ENCODE results near the gene RRP8.

The RRP8 gene

DNA sequence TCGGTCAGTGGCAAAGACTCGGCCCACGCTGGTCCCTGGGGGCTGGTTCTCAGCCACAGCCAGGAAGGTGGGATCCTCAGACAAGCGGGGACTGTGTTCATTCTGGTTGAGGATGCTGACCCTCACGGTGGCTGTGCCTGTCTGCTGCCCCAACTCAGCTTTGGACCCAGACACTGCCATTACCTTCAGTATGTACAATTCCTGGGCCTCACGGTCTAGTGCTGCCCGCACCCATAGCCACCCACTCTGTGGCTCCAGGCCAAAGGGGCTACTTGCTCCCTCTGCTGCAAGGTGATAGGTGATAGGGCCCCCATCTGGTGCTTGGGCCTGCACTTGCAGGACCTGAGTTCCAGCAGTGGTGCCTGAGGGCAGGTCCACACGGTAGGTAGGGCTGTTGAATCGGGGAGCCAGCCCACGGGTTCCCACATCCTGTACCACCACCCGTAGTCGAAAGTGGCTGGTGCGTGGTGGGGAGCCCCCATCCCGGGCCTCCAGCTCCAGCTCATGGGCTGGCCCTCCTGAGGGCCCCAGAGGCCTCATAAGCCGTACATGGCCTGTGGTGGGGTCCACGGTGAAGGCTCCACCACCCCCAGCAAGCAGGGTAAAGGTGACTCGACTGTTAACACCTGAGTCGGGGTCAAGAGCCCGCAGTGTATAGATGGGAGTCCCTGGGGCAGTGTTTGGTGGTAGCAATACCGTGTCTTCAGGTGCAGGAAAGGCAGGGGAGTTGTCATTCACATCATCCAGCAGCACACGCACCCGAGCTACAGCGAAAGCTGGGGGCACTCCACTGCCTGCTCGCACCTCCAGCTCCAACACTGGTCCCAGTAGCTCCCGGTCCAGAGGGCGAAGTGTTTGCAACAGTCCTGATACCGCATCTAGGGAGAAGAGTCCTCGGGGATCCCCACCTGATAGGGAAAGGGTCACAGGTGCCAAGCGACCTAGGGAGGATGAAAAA, 29.0 kb upstream of the RRP8 start:
- no peak for DNase-seq

DNA sequence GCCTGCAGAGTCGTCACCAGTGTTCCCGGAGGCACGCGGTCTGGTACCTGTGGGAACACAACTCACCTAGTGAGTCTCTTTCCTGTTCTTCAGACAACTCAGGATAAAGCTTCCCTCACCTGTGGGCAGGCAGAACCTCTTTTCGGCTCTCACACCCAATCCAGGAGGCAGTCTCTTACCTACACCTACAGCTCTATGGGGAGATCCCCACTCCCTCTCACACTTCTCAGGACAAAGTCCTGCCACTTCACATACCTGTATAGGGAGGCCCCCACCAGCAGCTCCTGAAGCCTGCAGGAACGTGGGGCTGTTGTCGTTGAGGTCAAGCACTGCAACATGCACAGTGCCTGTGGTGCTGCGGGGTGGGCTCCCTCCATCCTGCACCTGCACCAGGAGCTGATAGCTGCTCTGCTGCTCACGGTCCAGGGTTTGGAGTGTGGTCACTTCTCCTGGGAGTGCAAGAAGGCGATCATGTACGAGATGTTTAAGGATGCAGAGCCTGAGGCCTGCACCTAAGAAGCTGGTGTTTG, 28.0 kb upstream of the RRP8 start:
- DNase-seq: no peak

DNA sequence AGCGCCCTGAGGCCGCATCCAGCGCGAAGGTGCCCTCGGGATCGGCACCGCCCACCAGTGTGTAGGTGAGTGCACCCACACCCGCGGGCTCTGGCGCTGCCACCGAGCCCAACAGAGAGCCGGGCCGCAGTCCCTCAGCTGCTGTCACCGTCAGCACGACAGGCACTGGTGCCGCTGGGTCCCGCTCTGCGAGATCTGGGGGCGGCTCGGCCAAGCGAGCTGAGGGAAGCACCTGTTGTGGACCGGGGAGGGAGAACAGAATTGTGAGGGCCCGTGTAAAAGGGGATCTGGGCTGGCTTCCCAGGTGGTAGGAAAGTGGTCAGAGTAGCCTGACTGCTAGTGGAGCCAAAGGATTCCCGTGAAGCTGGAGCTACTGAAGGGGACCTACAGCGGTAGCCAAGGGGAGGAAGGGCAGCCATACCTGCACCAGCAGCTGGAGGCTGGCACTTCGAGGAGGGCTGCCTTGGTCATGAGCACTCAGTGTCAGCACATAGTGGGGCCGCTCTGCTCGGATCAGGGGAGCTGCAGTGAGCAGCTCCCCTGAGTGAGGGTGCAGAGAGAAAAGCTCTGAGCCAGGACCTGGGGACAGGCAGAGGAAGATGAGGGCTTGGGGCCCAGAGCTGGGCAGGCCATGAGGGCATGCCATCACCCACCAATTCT, 27.3 kb upstream of the RRP8 start:
- DNase-seq: no peak

DNA sequence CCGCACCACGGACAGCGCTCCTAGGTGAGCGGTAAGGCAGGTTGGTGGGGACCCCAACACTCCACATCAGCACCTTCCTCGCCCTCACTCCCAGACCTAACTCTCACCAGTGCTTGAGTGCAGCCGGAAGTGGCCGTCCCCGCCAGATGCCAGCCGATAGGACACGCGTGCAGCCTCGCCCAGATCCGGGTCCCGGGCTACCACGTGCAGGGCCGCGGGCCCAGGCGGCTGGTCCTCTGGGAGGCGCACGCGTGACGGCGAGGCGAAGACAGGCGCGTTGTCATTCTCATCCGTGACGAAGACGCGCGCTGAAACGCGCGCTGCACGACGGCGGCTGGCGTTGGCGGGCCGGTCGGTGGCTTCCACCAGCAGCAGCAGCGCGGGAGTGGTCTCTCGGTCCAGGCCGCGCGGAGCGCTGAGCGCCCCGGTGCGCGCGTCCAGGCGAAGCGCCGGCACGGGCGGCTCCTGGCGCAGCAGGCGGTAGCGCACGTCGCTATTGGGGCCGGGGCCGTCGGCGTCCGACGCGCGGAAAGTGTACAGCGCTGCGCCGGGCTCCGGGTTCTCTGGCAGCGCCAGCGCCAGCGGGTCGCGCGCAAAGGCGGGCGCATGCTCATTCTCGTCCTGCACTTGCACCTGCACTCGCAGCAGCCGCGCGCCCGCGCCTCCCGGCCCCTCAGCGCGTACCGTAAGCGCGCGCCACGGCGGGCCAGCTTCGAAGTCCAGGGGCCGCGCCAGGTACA, 26.6 kb upstream of the RRP8 start:
- DNase-seq: no peak

DNA sequence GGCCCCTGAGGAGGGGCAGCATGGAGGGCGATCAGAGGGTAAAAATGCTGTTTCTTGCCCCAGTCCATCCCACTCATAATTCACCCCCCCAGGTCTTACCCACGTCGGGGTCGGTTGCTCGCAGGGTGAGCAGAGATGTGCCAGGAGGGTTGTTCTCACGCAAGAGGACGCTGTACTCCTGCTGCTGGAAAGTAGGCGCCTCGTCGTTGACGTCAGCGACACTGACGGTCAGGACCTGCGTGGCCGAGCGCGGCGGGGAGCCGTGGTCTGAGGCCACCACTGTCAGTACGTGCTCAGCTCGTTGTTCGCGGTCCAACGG, 26.1 kb upstream of the RRP8 start:
- no peak for DNase-seq

DNA sequence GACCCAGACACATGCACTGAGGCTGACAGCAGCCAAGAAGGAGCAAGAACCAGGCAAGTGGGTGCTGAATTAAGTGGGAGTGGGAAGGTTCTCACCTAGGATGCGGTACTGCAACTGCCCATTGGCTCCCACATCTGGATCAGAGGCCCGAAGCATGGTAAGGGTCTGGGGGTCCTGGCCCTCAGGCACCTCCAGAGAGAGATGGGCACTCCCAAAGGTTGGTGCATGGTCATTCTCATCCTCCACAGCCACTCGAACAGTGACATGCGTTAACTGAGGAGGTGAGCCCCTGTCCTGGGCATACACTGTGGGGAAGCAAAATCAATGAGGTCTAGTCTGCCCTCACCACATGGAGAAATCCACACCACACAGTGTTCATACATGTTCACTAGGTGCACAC, 25.1 kb upstream of the RRP8 start:
- DNase-seq: no peak

DNA sequence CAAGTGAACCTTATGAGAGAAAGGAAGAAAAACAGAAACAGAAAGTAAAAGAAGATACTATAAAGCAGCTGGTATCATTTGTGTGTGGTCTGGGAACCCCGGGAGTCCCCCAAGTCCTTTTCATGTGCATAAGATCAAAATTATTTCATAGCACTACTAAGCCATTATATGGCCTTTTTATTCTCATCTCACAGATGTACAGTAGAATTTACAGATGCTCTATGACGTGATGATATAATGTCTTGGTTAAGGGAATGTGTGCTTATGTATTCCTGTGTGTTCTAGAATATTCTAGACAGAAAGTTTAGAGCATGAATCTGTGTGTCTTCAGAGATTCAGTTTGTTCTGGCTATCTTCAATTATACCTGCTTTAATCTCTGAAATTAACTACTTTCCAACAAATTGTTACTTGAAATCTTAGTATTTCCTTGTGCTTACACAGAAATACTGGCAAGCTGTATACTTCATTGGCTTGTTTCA, 24.4 kb upstream of the RRP8 start:
- no peak for DNase-seq

DNA sequence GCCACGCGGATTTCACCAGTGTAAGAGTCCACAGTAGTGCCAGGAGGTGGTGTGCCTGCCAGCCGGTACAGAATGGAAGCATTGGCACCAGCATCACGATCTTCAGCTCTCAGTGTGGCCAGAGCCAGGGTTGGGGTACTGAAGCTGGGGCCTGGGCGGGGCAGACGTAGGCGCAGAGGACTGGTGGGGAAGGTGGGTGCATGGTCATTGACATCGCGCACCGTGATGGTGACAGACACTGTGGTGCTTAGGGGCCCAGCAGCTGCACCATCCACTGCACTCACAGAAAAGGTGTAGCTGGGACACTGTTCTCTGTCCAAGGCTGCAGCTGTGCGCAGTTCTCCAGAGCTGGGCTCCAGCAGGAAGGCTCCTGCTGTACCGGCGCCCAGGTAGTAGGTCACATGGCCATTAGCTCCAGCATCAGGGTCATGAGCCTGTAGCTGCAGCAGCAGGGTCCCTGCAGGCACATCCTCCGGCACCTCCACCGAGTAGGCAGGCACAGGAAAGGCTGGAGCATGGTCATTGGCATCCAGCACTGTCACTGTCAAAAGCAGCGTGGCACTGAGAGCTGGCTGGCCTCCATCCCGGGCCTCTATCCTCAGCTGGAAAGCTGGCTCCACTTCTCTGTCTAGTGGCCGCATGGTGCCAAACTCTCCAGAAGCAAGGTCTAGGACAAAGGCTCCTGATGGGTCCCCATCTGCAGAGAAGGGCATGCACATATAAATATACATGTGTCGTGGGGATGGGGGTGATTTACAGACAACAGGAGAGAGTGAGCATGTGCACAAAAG, 23.8 kb upstream of the RRP8 start:
- no peak for DNase-seq

DNA sequence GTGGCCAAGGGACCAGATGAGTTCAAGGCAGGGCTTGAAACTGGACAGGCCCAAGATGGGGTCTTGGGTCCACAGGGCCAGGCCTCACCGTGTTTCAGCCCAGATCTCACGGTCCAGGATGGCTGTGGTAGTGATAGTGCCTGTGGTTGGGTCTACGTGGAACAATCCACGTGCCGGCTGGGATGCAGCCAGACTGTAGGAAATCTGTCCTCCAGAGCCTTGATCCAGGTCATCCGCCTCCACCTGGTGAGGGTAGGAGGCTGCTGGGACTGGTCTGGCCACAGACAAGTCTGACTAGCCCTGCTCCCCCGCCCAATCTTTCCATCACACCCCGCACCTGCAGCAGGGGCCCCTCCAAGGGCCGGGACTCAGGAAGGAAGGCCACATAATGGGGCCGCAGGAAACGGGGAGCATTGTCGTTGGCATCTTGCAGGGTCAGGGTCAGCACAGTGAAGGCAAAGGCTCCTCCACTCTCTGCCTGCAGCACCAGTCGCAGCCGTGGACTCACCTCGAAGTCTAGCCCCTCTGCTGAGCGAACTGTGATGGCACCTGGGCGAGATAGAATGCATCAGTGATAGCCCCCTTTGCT, 22.5 kb upstream of the RRP8 start:
- DNase-seq: no peak

DNA sequence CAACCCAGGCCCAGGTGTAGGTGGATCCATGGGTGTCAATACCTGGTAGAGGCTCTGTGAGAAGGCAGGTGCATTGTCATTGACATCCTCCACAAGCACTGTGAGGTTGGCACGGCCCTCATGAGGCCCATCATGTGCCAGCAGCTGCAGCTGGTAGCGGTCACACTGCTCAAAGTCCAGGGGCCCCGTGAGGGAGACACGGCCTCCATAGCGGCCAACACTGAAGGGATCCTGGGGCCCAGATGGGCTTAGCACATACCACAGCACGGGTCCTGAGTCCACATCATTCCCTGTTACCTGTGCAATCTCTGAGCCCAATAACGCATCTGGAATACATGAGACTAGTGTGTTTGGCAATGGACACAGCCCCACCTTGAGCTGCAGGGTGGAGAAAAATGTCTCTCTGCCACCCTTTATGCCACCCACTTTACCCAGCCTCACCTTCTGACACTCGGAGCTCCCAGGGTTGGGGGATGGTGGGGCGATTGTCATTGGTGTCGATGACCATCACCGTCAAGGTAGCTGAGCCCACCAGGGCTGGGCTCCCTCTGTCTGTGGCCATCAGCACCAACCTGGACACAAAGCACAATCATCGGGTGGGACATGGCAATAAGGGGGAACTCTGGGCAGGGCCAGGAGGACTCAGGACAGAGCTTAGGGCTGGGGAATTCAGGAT, 21.9 kb upstream of the RRP8 start:
- no peak for DNase-seq

DNA sequence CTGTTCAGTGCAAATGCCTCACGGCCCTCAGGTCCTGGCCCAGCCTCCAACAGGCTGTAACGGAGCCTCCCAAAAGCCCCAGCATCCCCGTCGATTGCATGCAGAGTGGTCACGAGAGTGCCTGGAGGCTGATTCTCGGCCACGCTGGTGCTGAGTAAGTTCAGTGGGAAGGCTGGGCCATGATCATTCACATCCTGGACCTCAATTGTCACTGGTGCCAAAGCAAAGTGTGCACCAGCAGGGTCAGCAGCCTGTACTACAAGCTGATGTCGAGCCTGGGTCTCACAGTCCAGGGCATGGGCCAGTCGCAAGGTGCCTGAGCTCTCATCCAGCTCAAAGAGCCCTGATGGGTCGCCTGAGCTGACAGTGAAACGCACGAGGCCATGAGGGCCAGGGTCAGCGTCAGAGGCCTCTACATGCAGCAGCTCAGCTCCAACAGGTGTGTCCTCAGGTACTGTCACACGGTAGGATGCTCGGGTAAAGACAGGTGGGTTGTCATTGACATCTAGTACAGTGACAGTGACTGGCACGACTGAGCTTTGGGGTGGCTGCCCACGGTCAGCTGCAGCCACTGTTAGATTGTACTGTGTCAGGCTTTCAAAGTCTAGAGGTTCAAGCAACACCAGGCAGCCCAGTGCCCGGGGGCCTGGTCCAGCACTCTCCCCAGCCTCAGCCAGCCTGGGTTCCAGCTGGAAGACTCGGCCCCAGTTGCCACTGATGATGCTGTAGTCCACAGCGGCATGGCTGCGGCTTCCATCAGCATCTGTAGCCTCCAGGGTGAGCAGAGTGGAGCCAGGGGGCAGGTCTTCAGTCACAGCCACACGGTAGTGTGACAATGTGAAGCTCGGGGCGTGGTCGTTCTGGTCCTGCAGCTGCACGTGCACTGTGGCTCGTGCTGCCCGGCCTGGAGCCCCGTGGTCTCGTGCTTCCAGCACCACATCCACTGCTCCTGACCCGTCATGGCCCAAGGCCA, 20.3 kb upstream of the RRP8 start:
- DNase-seq: no peak

DNA sequence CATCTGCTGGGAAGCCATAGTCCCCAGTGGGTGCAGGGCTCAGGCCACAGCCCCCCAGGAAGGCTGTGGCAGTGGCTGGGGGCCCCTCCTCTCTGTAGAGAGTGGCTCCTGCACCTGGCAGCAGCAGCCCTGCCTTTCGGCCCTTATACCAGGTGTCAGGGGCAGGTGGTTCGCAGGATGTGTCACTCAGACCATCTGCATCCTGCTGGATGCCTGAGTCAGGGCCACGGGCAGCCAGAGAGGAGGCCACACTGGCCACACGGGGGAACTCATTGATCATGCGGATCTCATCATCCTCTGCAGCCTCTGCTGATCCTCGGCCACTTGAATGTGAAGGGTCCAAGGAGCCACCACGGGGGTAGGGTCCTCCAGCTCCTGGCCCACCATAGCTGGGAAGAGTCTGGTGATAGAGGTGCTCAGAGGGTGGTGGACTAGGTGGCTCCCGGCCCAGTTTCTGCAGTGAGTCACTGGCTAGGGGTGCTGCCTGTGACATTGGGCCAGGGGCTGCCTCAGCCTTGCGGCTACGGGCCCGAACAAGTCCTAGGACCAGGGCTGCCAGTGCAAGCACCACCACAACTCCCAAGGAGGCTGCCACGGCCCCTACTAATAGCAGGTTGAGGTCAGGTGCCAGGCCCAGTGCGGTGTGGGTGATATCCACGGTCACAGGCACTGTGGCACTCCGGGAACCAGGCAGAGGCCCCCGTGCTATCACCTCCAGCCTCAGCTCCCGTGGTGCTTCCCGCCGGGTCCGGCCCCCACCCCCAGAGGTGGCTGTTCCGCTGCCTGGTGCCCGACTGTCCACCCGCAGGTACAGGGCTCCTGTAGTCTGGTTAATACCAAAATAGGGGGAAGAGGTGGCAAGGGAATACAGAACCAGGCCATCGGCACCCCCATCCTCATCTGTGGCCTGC, 19.1 kb upstream of the RRP8 start:
- DNase-seq: no peak

DNA sequence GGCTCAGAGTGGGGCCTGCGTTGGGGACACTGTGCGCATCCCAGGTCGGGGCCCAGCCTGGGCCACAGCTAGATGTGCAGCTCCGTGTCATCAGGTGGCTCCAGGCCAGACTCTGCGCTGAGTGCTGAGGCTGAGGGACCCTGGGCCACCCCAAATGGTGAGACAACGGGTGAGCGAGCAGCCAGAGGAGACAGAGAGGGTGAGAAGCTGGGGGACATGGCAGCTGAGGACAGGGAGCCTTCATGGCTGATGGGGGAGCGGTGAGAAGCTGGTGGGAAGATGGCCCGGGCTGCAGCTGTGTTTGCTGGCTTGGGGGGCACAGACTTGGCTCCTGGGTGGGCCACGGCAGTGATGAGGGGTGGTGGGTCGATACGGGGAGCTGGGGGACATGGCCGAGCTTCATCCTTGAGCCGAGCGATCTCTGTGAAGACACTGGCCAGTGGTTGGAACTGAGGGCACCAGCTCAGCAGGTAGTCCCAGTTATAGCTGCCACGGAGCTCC, 18.3 kb upstream of the RRP8 start:
- no peak for DNase-seq

DNA sequence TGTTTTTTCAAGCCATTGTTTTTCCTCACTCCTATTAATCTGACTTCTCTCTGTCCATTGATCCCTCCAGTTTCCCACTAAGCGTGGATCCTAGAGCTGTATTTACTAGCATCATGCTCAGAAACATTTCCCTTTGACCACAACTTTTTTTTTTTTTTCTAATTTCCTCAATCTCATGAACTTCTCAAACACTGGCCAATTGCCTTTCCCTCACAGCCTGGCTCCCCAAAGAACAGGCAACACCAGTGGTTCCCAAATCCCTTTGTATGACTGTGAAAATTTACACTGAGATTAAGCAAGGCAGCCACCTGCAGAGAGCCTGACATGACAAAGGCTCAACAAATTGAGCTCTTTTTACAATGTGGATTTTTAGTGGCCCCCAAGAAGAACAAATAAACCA, 17.2 kb upstream of the RRP8 start:
- DNase-seq: no peak

DNA sequence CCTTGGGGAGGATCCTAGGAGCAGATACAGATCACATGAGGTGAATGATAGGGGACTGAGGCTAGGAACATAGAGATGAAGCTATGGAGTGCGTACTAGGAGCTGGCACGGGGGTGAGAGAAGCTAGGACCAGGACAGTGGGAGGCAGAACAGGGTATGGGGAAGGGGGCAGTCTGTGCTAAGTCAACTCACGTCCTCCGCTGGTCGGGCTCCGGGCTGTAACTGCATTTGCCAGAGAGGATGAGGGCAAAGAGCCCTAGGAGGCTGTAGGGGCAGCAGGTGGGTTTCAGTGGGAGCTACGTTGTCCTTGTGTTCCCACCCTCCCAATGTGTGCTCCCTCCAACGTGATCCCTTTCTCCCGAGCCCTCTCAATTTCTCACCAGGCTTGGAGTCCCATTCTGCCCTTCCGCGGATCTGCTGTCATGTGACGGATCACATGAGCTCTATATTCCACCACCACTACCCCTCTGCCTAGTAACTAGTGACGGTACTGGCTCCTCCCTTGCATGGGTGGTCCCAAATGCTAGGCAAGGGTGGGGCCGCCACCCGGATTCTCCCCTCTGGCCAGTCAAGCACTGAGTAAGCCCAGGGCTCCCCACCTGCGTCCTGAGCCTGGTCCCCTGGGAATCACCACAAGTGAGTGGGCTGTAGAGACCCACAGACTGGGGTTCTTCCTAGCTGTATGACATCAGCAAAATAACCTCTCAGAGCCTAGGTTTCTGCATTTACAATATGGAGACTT, 15.8 kb upstream of the RRP8 start, which contains the start of gene TPP1:
Gene TPP1, minus strand, starts transcription at position 419 of the 742 bp plus-strand sequence. Its CDS starts 22 bp downstream, at position 397.
- DNase-seq: peak; percentile 94

DNA sequence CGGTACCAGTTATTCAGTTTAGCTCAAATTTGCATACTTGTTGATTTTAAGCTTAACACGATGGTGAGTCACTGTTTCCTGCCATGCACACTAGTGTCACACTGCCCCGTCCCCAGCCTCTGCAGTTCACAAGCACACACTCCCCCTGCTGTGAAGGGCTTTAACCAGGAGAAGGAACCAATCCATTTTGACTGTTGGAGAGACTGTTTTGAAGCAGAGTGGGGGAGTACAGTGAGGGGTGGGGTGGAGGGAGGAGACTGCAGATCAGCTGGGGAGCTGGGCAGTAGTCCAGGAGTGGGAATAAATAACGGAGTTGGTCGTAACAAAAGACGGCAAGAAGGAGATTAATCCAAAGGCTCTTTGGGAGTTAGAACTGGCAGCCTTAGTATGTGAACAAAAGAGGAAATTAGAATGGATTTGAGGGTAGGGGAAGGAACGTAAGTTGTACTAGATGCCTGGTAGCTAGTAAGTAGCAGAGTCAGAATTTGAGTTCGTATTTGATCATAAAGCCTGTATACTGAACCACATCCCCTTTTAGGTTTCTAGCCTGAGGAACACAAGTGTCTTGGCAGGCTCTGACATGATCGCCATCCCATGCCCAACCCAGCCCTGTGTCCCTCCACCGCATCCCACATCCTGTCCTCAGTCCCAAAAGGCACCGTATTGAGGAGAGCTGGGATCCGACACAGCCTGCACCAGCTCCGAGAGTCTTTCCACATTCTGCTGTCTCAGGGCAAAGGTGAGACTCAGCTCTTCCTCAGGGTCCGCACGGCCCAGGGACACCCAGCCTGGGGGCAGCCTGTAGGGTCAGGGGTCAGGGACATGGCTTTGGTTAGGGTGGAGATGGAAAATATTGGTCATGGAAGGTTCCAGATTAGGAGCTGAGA, 14.9 kb upstream of the RRP8 start:
- peak; percentile 79 for DNase-seq

DNA sequence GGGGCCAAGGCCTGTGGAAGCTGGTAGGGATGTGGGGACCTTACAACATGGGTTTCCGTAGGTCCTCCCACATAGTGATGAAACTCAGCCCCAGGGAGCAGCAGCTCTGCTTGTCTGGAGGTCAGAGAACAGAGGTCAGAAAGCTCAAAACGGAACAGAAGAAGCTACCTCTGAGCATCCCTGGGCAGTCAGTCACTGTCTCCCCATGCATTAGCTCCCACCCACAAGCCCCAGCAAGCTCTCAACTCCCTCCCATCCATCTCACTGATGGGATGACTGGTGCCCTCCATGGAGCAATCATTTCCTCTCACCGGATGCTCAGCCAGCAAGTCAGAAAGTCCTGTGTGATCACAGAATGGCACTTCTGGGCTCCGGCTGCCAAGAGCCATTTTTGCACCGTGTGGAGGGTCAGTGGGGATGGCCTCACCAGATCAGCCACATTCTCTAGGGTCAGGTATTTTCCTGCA, 13.9 kb upstream of the RRP8 start:
- no peak for DNase-seq

All from activated CD4-positive, alpha-beta T cell treated with anti-CD3 and anti-CD28 coated beads, Interleukin-2, amount 50 U/mL, for 16 hours (primary cell).